Activated T-cell treated with anti-CD3 and anti-CD28 coated beads for 4 hours (primary cell): Measurements from ENCODE around the gene RPAP2.
"Not testable (repeated sequence)": the region's sequence is repeated elsewhere in the genome, so short reads cannot be mapped to it uniquely, and the experiment has no call there.

Experiments
- DNase-seq: peaks from one replicate; pipeline ENCODE4 v3.0.0-alpha.2; 2020

RPAP2 gene

GRCh38 chr1:92323473-92324453 is 24.9 kb downstream of the RPAP2 start:
- no peak for DNase-seq

- no peak for DNase-seq
Observed at GRCh38 chr1:92324784-92325183, 25.9 kb downstream of the RPAP2 start.

- DNase-seq = no peak
Observed at GRCh38 chr1:92326681-92327080, 27.8 kb downstream of the RPAP2 start.

GRCh38 chr1:92327794-92328193 is 28.9 kb downstream of the RPAP2 start:
- no peak for DNase-seq

- DNase-seq = no peak
Observed at GRCh38 chr1:92329347-92330129, 30.7 kb downstream of the RPAP2 start.

- DNase-seq = no peak
Observed at GRCh38 chr1:92333668-92334067, 34.8 kb downstream of the RPAP2 start.

- no peak for DNase-seq
Observed at GRCh38 chr1:92340154-92340553, 41.3 kb downstream of the RPAP2 start.

- no peak for DNase-seq
Observed at GRCh38 chr1:92342401-92342800, 43.5 kb downstream of the RPAP2 start.

GRCh38 chr1:92343061-92343460 is 44.2 kb downstream of the RPAP2 start:
- no peak for DNase-seq

- DNase-seq = no peak
Observed at GRCh38 chr1:92346866-92347640, 48.2 kb downstream of the RPAP2 start.

GRCh38 chr1:92352856-92353255 is 54.0 kb downstream of the RPAP2 start:
- no peak for DNase-seq

- no peak for DNase-seq
Observed at GRCh38 chr1:92354259-92354658, 55.4 kb downstream of the RPAP2 start.

GRCh38 chr1:92356956-92357355 is 58.1 kb downstream of the RPAP2 start:
- DNase-seq = no peak

- DNase-seq = not testable (repeated sequence)
Observed at GRCh38 chr1:92359382-92359781, 60.5 kb downstream of the RPAP2 start.

- DNase-seq = no peak
Observed at GRCh38 chr1:92359986-92360385, 61.1 kb downstream of the RPAP2 start.

GRCh38 chr1:92362970-92363369 is 64.1 kb downstream of the RPAP2 start:
- no peak for DNase-seq

- DNase-seq = no peak
Observed at GRCh38 chr1:92363401-92363800, 64.5 kb downstream of the RPAP2 start.

GRCh38 chr1:92365378-92366039 is 66.7 kb downstream of the RPAP2 start:
- DNase-seq = no peak

- no peak for DNase-seq
Observed at GRCh38 chr1:92366040-92366395, 67.2 kb downstream of the RPAP2 start.

GRCh38 chr1:92367496-92367895 is 68.6 kb downstream of the RPAP2 start:
- no peak for DNase-seq

- DNase-seq = no peak
Observed at GRCh38 chr1:92372164-92372563, 73.3 kb downstream of the RPAP2 start.

GRCh38 chr1:92374223-92374622 is 75.4 kb downstream of the RPAP2 start:
- no peak for DNase-seq

GRCh38 chr1:92376345-92376744 is 77.5 kb downstream of the RPAP2 start:
- no peak for DNase-seq
